Measurements from ENCODE around the gene EYS.

- TF ChIP-seq CREB5 (CRISPR knock-in tag; IDR thresholded peaks at IDR 0.05; ENCODE audit: low read depth) (no peak), BACH2 (CRISPR knock-in tag; IDR thresholded peaks at IDR 0.05; ENCODE audit: borderline replicate concordance) (no peak), PATZ1 (CRISPR knock-in tag; IDR thresholded peaks at IDR 0.05; ENCODE audit: borderline replicate concordance) (no peak), ZFP30 (CRISPR knock-in tag; IDR thresholded peaks at IDR 0.05) (no peak), TCF4 (CRISPR knock-in tag; IDR thresholded peaks at IDR 0.05; ENCODE audit: borderline replicate concordance) (no peak), RARB (CRISPR knock-in tag; IDR thresholded peaks at IDR 0.05) (no peak), SNAI2 (CRISPR knock-in tag; IDR thresholded peaks at IDR 0.05) (no peak), ZNF8 (CRISPR knock-in tag; IDR thresholded peaks at IDR 0.05) (no peak), TSHZ2 (CRISPR knock-in tag; IDR thresholded peaks at IDR 0.05) (no peak), GLIS3 (CRISPR knock-in tag; IDR thresholded peaks at IDR 0.05) (no peak), ARNTL (CRISPR knock-in tag; IDR thresholded peaks at IDR 0.05; ENCODE audit: borderline replicate concordance, low read depth) (no peak), OSR1 (CRISPR knock-in tag; IDR thresholded peaks at IDR 0.05) (no peak)
These were observed 1949.2 kb downstream of the EYS start for GRCh38 chr6:63757826-63758225.

All from SK-N-SH treated with all-trans-retinoic acid at 6 μM for 48 hours (cell line).